LoVo (cell line): Measurements from ENCODE around the gene GCLC.
A peak's percentile ranks its signal among the peaks of the same experiment; 100 is the strongest.

Source experiments
- DNase-seq: peaks from one replicate; pipeline ENCODE4 v3.0.0-alpha.2; 2016; ENCODE audit warnings: low spot score

Gene GCLC

DNA sequence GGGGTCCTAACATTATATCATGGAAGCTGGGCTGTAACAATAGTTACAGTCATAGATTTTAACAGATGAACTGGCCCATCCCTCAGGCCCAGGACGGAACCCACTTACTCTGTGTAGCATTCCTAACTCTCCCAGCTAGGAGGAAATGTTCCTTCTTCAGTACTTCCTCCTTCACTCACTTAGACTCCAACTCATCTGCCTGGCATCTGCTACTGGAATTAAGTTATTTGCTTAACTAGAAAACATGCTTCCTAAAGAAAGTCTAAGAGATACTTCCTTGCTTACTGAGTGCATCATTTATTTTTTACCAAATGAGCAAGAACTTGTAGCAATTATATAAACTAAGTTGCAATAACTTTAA, 20.5 kb downstream of the GCLC start:
- DNase-seq, result peak; percentile 23

DNA sequence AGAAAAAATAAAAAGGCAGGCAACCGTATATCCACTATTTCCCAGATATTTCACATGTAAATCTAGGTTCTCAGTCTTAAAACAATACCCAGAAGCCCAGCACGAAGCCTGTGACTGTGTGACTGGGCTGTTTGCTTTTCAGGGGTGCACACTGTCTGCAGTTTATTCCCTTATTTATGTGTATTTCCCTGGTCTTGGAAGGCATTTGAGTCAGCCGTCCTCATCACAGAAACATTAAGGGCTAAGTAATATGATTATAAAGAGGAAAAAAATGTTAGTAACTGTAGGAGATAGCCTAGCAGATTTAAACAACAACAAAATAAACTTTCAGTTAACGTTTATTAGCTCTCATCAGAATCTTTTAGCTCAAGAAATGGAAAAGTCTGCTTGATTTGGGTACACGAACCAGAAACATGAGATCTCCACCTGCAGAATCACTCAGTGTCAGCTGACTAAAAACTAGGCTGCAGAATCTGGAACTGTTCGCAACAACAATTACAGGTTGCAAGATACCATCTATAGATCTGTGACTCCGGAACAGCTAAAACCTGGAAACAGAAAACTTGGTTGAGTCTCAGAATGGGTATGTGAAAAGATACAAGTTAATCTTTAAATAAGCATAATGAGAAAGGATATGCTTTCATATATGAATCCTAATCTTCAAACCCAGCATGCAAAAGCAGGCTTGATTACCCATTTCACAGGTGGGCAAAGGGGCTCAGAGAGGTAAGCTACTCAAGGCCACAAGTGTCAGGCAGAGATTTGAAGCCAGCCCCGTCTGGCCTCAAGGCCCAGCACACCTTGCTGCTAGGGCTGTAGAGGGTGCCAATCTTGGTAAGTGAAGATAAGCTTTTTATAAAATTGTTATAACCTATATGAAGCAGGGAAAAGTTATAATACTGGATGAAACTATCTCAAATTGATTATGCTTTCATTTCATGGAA, 21.1 kb downstream of the GCLC start:
- no peak for DNase-seq

DNA sequence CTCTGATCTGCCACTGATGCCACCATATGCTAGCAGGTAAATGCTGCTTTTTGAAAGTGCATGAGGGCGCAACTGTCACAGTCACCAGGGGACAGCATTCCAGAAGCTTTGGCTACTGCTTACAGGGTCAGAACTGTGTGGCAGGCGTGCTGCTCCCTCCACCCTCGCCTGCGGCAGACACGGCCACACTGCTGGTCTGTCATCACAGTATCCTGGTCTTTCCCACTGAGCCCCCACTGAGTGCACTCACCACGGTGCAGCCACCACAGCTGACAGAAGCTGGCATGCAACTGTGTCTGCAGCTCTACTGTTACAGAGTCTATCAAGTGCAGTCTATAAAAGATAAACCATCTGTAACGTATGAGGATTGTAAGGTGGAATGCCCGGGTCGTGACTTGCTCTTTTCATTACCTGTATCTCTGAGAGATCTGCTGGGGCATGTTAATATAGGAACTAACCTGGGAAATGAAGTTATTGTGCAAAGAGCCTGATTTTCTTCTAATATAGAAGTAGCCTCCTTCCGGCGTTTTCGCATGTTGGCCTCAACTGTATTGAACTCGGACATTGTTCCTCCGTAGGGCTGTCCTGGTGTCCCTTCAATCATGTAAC, 24.5 kb downstream of the GCLC start:
- DNase-seq, result no peak

DNA sequence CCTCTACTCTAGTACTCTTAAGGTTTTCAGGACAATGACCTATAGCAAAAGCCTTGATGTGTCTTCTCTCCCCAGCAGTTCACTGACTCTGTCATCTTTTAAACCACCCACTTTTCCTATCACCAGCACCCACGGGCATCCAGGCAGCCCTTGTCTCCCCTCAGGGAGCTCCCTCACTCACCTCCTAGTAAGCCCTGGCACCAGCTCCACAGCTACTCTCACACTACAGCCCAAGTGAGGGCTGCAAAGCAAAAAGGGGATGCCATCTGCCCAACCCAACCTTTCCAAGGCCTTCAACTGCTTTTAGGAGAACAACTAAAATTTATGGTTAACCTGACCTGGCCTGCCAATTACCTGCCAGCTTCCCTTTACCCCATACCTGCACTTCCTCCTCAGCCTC, 26.0 kb downstream of the GCLC start:
- no peak for DNase-seq

DNA sequence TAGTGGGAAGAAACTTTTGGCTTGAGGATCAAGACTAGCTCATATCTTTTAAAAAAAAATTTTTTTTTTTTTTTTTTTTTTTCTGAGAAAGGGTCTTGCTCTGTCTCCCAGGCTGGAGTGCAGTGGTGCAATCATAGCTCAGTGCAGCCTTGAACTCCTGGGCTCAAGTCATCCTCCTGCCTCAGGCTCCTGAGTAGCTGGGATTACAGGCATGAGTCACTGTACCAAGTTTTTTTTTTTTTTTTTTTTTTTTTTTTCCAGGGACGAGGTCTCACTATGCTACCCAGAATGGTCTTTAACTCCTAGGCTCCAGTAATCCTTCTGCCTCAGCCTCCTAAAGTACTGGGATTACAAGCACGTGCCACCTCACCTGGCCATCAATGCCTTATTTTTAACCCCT, 27.9 kb downstream of the GCLC start:
- DNase-seq, result no peak

DNA sequence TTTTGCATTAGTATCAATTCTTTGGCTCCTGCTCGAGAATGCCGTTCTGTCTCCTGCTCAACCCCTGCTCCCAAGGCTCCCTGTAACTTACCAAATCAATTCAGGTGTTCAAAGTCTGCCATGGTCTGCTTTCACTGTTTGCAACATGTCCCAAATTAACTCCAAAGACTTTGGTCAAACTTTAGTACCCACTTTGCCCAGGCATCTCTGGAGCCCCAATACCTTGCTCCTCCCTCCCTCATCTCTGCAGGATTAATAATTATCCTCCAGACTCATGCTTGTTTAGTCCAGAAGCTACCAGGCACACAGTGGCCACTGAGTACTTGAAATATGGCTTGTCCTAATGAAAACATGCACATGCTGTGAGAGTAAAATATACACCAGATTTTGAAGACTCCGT, 30.2 kb downstream of the GCLC start:
- DNase-seq, result no peak

DNA sequence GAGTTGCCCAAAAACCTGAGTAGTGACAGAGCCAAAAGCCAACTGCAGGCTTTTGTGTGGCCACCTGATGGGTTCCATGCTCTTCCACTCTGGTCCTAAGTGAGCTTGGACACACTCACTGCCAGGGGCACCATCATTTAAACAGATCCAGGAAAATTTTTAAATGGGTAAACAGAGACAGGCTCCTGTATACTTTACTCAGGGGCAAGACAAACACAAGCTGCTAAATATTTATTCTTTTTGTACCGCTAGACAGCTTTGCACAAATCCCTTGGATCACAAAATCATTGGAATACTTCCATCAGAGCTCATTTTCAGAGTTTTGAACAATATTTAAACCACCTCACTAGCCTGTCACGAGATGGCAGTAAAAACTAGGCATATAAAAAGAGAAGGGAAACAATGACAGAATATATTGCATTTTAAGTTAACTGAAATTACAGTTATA, 31.4 kb downstream of the GCLC start:
- no peak for DNase-seq

DNA sequence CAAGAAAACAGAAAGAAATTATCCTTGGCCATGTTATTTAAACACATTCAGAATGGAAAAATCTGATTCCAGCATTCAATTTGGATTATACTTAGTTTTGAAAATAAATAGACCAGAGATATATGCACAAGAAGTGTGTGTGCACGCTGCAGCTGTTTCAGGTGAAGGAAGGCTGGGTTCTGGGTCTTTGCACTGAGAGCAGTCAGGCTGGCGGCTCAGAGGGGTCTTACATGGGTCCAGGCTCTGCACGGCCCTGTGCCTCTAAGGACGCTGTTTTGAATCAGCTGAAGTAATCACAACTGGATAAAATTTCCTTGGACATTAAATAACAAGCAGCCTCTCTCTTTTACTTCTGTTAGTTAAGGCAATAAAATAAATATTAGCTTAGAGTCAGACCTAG, 31.8 kb downstream of the GCLC start:
- no peak for DNase-seq

DNA sequence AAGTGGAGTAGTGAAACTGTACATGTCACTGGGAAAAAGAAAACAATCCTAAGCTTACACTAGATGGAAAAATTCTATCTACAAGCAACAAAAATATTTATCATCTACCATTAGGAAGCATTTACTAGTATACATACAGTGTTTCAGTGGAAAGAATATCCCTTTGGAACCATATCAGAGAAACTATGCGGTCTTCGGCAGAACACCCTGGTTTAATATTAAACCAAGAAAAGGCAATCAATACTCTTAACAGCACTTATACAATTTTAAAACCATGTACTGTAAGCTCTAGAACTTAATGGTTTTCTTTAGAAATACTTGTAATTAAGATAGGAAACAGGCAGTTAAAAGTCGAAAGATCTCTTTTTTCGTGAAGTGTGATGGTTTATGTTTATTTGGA, 32.3 kb downstream of the GCLC start:
- DNase-seq, result no peak

DNA sequence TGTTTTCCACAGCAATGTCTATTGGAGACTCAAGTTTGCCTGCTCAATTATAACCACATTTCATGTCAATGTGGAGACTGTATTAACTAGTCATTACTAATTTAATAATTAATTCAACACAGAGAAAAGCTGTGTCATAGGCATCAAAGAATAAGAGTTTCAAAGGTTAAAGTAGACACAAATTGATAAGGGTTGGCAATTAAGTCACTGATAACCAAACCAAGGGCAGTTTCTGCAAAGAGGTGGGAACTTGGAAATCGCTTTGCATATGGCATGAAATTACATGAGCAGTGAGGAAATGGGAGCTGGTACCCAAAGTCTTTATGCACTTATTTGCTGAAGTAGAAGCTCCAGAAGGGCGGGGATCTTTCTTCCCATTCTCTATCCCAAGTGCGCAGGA, 34.2 kb downstream of the GCLC start:
- no peak for DNase-seq

DNA sequence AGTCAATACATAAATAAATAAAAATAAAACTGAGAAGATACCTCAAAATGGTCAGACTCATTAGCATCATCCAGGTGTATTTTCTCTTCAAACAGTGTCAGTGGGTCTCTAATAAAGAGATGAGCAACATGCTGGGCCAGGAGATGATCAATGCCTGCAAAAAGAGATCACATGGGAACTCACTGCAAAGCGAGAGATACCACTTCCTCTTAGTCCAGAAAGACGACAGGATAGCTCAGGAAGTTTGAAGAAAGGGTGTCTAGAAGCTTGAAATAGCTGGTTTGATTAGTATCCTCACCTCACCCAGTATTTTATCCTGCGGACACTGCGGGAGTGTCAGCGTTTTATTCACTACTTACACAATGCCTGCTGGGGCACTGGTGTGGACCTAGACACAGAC, 38.0 kb downstream of the GCLC start:
- no peak for DNase-seq

DNA sequence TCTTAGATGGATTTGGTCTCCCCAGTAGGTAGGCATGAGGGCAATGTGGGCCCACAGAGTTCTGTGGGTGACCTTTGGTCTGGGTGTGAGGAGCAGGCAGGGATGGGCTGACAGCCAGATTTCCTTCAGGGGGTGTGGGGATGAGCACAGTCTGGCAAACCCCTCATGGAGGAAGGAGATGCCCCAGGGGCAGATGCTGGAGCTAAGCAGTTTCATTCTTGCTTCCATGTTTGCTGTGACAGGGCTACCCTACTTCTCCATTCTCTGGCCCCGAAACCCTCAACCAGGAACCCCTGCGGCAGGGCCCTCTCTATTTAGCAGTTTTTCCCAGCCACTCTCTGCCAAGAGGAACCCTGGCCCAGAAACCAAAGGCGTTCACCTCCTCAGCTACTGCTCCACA, 40.4 kb downstream of the GCLC start:
- no peak for DNase-seq

DNA sequence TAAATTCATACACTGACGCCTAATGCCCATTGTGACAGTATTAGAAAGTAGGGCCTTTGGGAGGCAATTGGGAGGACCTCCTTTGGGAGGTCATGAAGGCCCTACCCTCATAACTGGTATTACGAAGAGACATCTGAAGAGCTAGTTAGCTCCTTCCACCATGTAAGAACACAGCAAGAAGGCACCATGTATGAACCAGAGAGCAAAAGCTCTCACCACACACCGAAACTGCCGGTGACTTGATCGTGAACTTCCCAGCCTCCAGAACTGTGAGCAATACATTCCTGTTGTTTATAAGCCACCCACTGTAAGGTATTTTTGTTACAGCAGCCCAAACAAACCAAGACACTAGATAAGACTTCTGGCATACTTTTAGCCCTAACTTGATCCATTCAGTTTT, 41.8 kb downstream of the GCLC start:
- DNase-seq, result no peak

DNA sequence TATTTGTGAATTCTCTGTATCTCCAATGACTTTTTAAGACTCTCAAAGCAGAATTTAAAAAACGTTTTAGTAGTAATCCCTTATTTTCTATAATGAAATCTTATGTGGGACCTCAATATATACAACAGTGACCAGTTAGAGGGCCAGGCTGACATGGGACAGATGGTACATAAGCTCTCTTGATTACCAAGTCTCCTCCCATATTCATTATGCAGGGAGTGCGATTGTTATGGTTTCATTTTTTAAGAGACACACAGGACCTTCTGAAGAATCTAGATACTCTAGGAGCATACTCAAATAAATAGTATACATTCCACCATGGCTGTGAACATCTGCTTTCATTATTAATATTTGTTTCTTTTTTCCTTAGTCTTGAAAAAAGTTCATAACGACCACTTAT, 43.5 kb downstream of the GCLC start:
- DNase-seq, result no peak

DNA sequence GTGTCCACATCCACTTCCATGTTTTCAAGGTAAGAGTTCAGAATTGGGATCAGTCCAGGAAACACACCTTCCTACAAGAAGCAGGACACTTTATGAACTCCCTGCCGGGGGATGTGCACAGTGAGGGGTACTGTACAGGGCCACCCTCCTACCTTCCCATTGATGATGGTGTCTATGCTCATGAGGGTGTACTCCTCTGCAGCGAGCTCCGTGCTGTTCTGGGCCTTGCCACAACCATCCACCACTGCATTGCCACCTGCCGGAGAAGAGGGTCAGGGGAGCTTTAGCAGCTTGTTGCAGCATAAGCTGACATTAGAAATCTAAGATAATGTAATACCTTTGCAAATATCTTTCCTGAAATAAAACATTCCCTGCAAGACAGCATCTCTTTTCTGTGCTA, 44.8 kb downstream of the GCLC start:
- no peak for DNase-seq

DNA sequence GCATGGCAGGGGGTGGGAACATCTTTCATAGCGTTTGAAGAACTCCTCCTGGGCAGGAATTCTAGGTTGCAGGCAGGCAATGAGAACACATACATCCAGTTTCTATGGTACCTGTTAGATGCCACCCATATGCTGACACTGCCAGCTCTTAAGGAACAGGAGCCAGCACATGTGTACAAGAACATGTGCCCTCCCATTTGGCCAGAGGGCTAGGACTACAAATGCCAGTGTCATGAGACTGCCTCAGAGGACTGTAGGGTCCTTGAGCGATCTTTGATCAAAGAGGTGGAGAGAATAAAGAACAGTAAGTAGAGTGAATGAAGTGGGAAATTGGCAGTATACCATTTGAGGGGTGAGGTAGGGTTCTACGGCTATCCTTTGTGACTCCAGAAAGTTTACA, 45.8 kb downstream of the GCLC start:
- DNase-seq, result no peak

DNA sequence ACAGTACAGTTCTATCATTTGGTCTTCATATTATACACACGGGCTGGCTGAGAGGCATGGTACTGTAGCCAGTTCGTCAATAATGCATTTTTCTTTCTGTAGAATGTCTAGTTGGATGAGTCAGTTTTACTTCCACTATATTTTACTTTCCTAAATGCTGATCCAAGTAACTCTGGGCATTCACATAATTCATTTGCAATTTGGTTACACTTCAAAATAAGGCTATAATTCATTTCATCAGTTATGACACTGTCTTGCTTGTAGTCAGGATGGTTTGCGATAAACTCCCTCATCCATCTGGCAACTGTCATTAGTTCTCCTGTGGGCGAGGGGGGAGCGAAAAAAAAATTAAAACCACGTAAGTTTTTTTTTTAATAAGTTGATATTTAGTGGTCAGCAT, 46.3 kb downstream of the GCLC start:
- no peak for DNase-seq

DNA sequence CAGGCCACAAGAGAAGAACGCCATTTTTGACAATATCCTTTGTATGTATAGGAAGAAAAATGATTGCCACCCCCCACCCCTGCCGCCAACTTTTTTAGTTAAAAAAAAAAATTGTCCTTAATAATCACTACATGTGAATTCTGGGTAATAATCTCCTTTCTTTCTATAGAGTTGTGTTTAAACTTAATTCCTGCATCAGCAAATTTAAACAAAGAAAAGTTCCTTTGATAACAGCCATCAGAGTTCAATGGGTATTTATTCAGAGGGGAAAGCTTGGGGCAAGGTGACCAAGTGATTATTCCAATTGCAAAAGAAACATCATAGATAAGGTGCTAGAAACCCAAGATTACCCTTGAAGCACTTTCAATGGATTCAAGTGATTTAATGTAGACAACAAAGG, 47.0 kb downstream of the GCLC start:
- DNase-seq, result no peak

DNA sequence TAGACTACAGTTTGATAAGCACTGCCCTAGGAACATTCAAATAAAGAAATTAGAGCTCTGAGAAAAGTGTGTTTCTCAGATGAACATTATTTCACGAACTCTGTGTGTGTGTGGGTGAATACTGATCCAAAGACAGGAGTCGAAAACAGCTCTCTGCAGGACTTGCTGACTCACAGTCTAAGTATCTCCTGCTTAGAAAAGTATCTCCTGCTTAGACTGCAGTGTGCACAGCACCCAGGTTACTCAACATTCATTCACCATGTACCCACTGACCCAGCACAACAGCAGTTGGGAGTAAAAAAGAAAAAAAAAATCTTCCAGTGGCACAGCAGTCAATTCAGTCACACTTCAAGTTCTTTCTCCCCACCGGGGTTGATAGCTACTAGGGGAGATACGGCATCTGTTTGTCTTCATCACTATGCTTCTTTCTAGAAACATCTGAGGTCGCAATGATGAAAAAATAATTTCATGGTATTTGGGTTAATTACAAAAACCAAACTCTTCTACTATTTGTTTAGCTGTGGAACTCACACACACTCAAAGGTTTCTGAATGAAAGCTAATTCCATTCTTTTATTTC, 48.0 kb downstream of the GCLC start:
- no peak for DNase-seq

DNA sequence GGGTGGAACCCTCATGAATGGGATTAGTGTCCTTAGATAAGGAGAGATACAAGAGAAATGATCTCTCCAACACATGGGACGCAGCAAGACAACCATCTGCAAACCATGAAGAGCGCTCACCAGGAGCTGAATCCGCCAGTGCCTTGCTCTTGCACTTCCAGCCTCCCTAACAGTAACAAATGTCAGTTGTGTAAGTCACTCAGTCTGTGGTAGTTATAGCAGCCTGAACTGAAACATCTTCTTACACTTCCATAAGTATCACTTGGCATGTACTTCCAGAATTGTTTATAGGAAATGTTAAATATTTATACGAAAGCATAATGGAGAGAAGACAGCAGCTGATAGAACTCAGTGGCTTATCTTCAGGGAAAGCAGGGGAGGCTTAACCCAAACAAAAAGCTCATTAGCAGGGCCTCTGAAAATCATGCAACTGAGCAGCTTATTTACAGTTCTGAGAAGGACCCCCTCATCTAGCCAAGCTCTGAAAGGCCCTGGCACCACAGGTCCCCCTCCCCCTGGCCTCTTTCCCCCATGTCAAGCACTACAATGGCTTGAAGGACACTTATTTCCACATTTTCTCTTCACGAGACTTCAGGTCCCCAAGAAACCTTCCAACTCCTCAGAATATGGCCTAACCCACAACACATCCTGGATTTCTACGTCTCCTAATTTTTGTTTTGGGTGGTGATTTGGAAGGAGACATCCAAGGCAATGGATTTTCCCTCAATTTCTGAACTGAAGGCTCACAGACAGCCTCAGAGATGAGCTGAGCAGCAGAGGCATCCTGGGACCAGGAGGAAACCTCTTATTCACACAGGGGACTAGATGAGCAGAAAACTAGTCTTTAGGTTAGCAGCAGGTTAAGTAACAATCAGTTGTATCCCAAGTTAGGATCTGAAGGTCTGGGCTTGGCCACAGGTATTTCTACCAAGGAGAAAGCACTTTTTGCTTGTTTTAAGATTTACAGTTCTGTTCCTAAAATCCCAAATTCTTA, 49.1 kb downstream of the GCLC start:
- no peak for DNase-seq

DNA sequence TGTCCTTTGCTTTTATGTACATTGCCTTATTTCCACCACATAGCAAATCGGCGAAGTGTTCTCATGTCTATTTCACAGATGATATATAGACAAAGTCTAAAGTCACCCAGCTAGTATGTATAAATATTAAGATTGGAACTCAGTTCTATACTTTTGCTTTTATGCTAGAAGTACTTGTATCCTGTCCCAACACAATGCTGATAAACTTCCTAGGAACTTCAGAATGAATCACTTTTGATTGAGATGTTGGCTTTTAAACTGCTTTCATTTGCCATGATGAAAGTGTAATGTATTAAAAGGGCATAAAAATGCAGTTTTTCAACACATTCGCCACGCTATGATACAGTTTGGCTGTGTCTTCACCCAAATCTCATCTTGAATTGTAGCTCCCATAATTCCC, 50.8 kb downstream of the GCLC start:
- no peak for DNase-seq

DNA sequence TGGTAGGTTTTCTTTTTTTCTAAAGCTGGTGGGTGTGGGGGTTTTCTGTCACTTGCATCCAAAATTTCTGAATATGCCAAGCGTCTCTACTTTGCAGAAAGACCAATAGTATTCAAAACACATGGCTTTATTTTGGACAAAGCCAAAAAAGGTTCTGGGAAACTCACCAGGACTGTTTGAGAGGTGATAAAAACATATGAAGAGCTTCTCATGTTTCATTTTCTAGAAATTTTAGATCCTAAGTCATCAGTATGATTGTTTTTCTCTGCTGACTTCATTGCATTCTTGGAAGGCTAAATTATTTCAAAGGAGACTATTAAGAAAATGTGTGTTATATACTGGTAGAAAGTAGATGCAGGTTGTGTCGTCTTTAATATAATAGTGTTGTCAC, 51.3 kb downstream of the GCLC start:
- DNase-seq, result no peak
